CD14-positive monocyte (primary cell): Measurements from ENCODE around the gene SYNDIG1. TPM values are rescaled to one million over a fixed set of nuclear protein-coding genes. Genes with fewer than 3 reads are reported as not detected.

Experiments used
- DNase-seq, 3 donors: peaks; one replicate each; pipeline ENCODE4 v3.0.0-alpha.2; 2011 to 2022
- H2AFZ ChIP-seq: 2 replicates; pipeline ENCODE4 v1.6.0; 2012; ENCODE audit warnings: mild to moderate bottlenecking, low read depth, low read length, inconsistent platforms; ENCODE audit not compliant: insufficient read depth, poor library complexity, severe bottlenecking
- H3K27ac ChIP-seq, 2 donors: 1 replicate in 1 of 2; 2 replicates in 1 of 2; pipeline ENCODE4 v1.5.1; 2012 to 2013; ENCODE audit warnings: low read length in 2 of 2, control low read depth in 1 of 2, inconsistent platforms in 1 of 2, low read depth in 1 of 2, mild to moderate bottlenecking in 1 of 2
- H3K27me3 ChIP-seq, 2 donors: one replicate each; pipeline versions ENCODE4 v1.6.0 to v1.6.1; 2011 to 2013; ENCODE audit warnings: low read length in 2 of 2; ENCODE audit not compliant: control insufficient read depth in 2 of 2, insufficient read depth in 2 of 2
- H3K36me3 ChIP-seq, 2 donors: replicated peaks in 1 of 2; 1 replicate in 1 of 2; 2 replicates in 1 of 2; pipeline versions ENCODE4 v1.5.1 to v1.6.1; 2012 to 2013; ENCODE audit warnings: low read length in 2 of 2, control low read depth in 1 of 2, inconsistent platforms in 1 of 2, mild to moderate bottlenecking in 1 of 2; ENCODE audit not compliant: insufficient read depth in 2 of 2, control insufficient read depth in 1 of 2
- H3K4me1 ChIP-seq, 2 donors: 1 replicate in 1 of 2; 2 replicates in 1 of 2; pipeline versions ENCODE4 v1.5.1 to v1.6.1; 2012 to 2013; ENCODE audit warnings: low read length in 2 of 2, control low read depth in 1 of 2, inconsistent platforms in 1 of 2, mild to moderate bottlenecking in 1 of 2, moderate library complexity in 1 of 2; ENCODE audit not compliant: insufficient read depth in 2 of 2, control insufficient read depth in 1 of 2
- H3K4me2 ChIP-seq: replicated peaks from 2 replicates; pipeline ENCODE3; 2012; ENCODE audit warnings: low read length, moderate library complexity, mild to moderate bottlenecking; ENCODE audit not compliant: poor library complexity, severe bottlenecking; ENCODE audit errors: extremely low read depth
- H3K4me3 ChIP-seq, 3 experiments: fragments of 200-600 bp in 1 of 3; sonication (generic) in 1 of 3; replicated peaks in 1 of 3; 1 replicate in 2 of 3; 2 replicates in 1 of 3; pipeline ENCODE4 v1.5.1; 2011 to 2013; ENCODE audit warnings: low read length in 3 of 3, mild to moderate bottlenecking in 3 of 3, control low read depth in 2 of 3, low read depth in 2 of 3, inconsistent platforms in 1 of 3, moderate library complexity in 1 of 3
- H3K79me2 ChIP-seq: 2 replicates; pipeline ENCODE4 v1.6.0; 2012; ENCODE audit warnings: mild to moderate bottlenecking, control low read depth, inconsistent platforms, low read length, moderate library complexity; ENCODE audit not compliant: insufficient read depth
- H3K9ac ChIP-seq: 2 replicates; pipeline ENCODE4 v1.6.0; 2017; ENCODE audit warnings: low read length, mild to moderate bottlenecking; ENCODE audit not compliant: insufficient read depth, poor library complexity, severe bottlenecking
- H3K9me3 ChIP-seq, 2 donors: replicated peaks in 1 of 2; 1 replicate in 1 of 2; 2 replicates in 1 of 2; pipeline versions ENCODE4 v1.5.1 to v1.6.1; 2012 to 2013; ENCODE audit warnings: low read length in 2 of 2, control low read depth in 1 of 2; ENCODE audit not compliant: control insufficient read depth in 1 of 2, insufficient read depth in 1 of 2
- H4K20me1 ChIP-seq: 2 replicates; pipeline ENCODE4 v1.6.0; 2012; ENCODE audit warnings: mild to moderate bottlenecking, low read length, control low read depth, moderate library complexity; ENCODE audit not compliant: insufficient read depth
- H3K27ac Mint-ChIP-seq, 7 donors: one replicate each; pipeline ENCODE4 v1.8.0; 2020; ENCODE audit warnings: mild to moderate bottlenecking in 7 of 7, mixed read lengths in 7 of 7, moderate library complexity in 6 of 7, inconsistent platforms in 2 of 7
- H3K27me3 Mint-ChIP-seq, 3 donors: one replicate each; pipeline ENCODE4 v1.8.0; 2021 to 2022; ENCODE audit warnings: low read depth in 3 of 3, mild to moderate bottlenecking in 3 of 3, mixed read lengths in 3 of 3, moderate library complexity in 3 of 3, inconsistent platforms in 1 of 3
- H3K36me3 Mint-ChIP-seq, 2 donors: one replicate each; pipeline ENCODE4 v1.8.0; 2020; ENCODE audit warnings: mixed read lengths in 2 of 2, inconsistent platforms in 1 of 2, mild to moderate bottlenecking in 1 of 2
- H3K4me1 Mint-ChIP-seq: one replicate; pipeline ENCODE4 v1.8.0; 2020; ENCODE audit warnings: mild to moderate bottlenecking, mixed read lengths
- H3K4me3 Mint-ChIP-seq, 2 donors: one replicate each; pipeline ENCODE4 v1.8.0; 2020; ENCODE audit warnings: mild to moderate bottlenecking in 2 of 2, mixed read lengths in 2 of 2, moderate library complexity in 1 of 2
- H3K9me3 Mint-ChIP-seq, 7 donors: one replicate each; pipeline ENCODE4 v1.8.0; 2020 to 2022; ENCODE audit warnings: mixed read lengths in 7 of 7, mild to moderate bottlenecking in 6 of 7, moderate library complexity in 6 of 7, inconsistent platforms in 2 of 7
- WGBS: methylation state at CpG from one replicate; pipeline ENCODE4 v1.1.5; 2013; ENCODE audit warnings: missing lambda C conversion rate; ENCODE audit not compliant: insufficient coverage; 5-methylcytosine and 5-hydroxymethylcytosine counted together
- intact Hi-C, 2 donors: fragments of 100-400 bp; cut with micrococcal nuclease; formaldehyde crosslinking; loops; one replicate each; pipeline versions ENCODE4 v1.15.0 to v1.15.1; 2023
- polyA plus RNA-seq, 3 donors: library from polyadenylated mRNA; depleted of rRNA in 1 of 3; unstranded in 2 of 3; stranded (reverse) in 1 of 3; fragments of 300-500 nt in 2 of 3; fragments of >200 nt in 1 of 3; fragmentation: Illumina TruSeq in 2 of 3; gene quantifications; 1 replicate in 2 of 3; 2 replicates in 1 of 3; pipeline ENCODE4 v1.2.3, GENCODE V29; 2012 to 2021
- TF ChIP-seq, protein P1 (sequence below): fragments of 200-600 bp; IDR thresholded peaks from one replicate; pipeline ENCODE4 v1.8.0; 2022; ENCODE audit warnings: antibody characterized with exemption, mild to moderate bottlenecking

Gene SYNDIG1
- polyA plus RNA-seq, 3 donors: not detected

DNA sequence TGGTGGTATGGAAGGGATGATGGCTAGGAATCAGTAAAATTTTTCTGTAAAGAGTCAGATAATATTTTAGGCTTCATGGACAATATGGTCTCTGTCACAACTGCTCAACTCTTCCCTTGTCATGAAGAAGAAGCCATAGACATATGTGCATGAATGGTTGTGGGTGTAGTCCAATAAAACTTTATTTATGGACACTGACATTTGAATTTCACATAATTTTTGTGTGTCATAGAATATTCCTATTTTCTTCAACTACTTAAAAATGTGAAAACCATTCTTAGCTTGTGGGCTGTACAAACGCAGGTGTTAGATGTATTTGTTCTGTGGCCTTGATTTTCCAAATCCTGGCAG, 59.9 kb downstream of the SYNDIG1 start:
- Mint-ChIP-seq H3K9me3 (peaks cover 0 to 4% (median 0%) of the 10 kb centered on the region in 7 donors), H3K27ac (no peak overlapping the region), H3K4me3 (no peak overlapping the region), H3K36me3 (no peaks in the 10 kb centered on the region), H3K4me1 (no peaks in the 10 kb centered on the region), H3K27me3 (peaks cover 0 to 7% (median 2%) of the 10 kb centered on the region in 3 donors)
- H3K9me3 ChIP-seq: no peaks in the 10 kb centered on the region
- intact Hi-C loops: no loop called here
- no peaks in the 10 kb centered on the region for H3K79me2 ChIP-seq
- H3K9ac ChIP-seq: no peak overlapping the region
- H4K20me1 ChIP-seq: no peaks in the 10 kb centered on the region
- no peak for DNase-seq
- no CpG with 5 or more reads among the region's 1 CpG for WGBS
- no peaks in the 10 kb centered on the region for H3K27me3 ChIP-seq
- H3K36me3 ChIP-seq: no peaks in the 10 kb centered on the region
- TF ChIP-seq, protein P1, sequence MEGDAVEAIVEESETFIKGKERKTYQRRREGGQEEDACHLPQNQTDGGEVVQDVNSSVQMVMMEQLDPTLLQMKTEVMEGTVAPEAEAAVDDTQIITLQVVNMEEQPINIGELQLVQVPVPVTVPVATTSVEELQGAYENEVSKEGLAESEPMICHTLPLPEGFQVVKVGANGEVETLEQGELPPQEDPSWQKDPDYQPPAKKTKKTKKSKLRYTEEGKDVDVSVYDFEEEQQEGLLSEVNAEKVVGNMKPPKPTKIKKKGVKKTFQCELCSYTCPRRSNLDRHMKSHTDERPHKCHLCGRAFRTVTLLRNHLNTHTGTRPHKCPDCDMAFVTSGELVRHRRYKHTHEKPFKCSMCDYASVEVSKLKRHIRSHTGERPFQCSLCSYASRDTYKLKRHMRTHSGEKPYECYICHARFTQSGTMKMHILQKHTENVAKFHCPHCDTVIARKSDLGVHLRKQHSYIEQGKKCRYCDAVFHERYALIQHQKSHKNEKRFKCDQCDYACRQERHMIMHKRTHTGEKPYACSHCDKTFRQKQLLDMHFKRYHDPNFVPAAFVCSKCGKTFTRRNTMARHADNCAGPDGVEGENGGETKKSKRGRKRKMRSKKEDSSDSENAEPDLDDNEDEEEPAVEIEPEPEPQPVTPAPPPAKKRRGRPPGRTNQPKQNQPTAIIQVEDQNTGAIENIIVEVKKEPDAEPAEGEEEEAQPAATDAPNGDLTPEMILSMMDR: no peak
- H3K4me1 ChIP-seq: no peaks in the 10 kb centered on the region
- H3K4me3 ChIP-seq: no peak overlapping the region
- H2AFZ ChIP-seq: no peak overlapping the region
- no peak overlapping the region for H3K27ac ChIP-seq
- H3K4me2 ChIP-seq: no peak overlapping the region

DNA sequence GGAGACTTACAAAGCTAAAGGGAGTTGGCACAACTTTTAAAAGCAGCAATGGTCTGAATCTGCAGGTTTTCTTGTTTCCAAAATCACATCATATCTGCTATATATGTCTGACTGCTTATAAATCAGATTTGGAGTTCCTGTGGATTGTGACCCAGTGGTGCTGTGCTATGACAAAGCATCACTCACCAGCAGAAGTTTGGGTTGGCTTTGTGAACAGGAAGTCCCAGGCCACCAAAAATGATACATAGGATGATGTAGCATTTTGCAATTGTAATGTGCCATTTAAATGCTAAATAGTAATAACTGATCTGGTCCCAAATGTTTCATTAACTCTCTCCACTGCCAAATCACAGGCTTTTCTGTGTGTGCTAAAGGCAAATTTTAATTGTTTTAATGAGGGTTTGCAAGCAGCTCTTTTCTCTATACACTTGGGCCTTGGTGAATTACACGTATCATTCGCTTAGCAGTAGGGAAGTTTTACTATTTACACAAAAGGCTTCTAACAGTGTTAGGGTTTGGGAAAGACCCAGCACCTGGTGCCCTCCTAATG, 60.8 kb downstream of the SYNDIG1 start:
- H3K27me3 ChIP-seq: no peaks in the 10 kb centered on the region
- no peaks in the 10 kb centered on the region for H3K9me3 ChIP-seq
- WGBS: no CpG with 5 or more reads among the region's 2 CpGs
- Mint-ChIP-seq H3K9me3 (peaks cover 0 to 4% (median 0%) of the 10 kb centered on the region in 7 donors), H3K36me3 (no peaks in the 10 kb centered on the region), H3K27me3 (peaks cover 0 to 7% (median 1%) of the 10 kb centered on the region in 3 donors), H3K27ac (no peak overlapping the region), H3K4me3 (no peak overlapping the region), H3K4me1 (no peaks in the 10 kb centered on the region)
- TF ChIP-seq, protein P1: no peak
- no peak overlapping the region for H3K4me2 ChIP-seq
- no peaks in the 10 kb centered on the region for H3K79me2 ChIP-seq
- no peak overlapping the region for H3K9ac ChIP-seq
- no peak overlapping the region for H3K4me3 ChIP-seq
- DNase-seq: no peak
- no peak overlapping the region for H2AFZ ChIP-seq
- H3K36me3 ChIP-seq: no peaks in the 10 kb centered on the region
- no peaks in the 10 kb centered on the region for H4K20me1 ChIP-seq
- H3K4me1 ChIP-seq: no peaks in the 10 kb centered on the region
- no peak overlapping the region for H3K27ac ChIP-seq
- intact Hi-C loops: no loop called here
